Keratinocyte (primary cell): ENCODE results near the gene ITGA6. TPM values are rescaled to one million over a fixed set of nuclear protein-coding genes. Genes with fewer than 3 reads are reported as not detected.

Experiments used
- DNase-seq: peaks from one replicate; pipeline ENCODE4 v3.0.0-alpha.2; 2011; ENCODE audit warnings: low read depth, missing footprints, low spot score
- FAIRE-seq: peaks from 2 replicates; lab custom pipeline; 2011; peaks lifted over from hg19 to GRCh38; lab: Jason Lieb, UNC
- H2AFZ ChIP-seq: 2 replicates; pipeline ENCODE4 v1.6.0; 2012; ENCODE audit warnings: low read length, control low read depth, inconsistent platforms; ENCODE audit not compliant: control insufficient read depth
- H3K27ac ChIP-seq: 2 replicates; pipeline ENCODE4 v1.5.1; 2011; ENCODE audit warnings: low read length; ENCODE audit not compliant: control insufficient read depth, insufficient read depth
- H3K27me3 ChIP-seq: 3 replicates; pipeline ENCODE4 v1.6.0; 2011; ENCODE audit warnings: low read length; ENCODE audit not compliant: control insufficient read depth, insufficient read depth; ENCODE audit errors: extremely low read depth
- H3K36me3 ChIP-seq, 2 experiments: 2 replicates in 1 of 2; 3 replicates in 1 of 2; pipeline ENCODE4 v1.5.1; 2011; ENCODE audit warnings: low read length in 2 of 2, mild to moderate bottlenecking in 1 of 2; ENCODE audit not compliant: control insufficient read depth in 2 of 2, insufficient read depth in 2 of 2; ENCODE audit errors: extremely low read depth in 1 of 2
- H3K4me1 ChIP-seq: 3 replicates; pipeline ENCODE4 v1.5.1; 2011; ENCODE audit warnings: low read length; ENCODE audit not compliant: control insufficient read depth, insufficient read depth; ENCODE audit errors: extremely low read depth
- H3K4me2 ChIP-seq: 3 replicates; pipeline ENCODE4 v1.6.0; 2011; ENCODE audit warnings: low read depth, low read length; ENCODE audit not compliant: control insufficient read depth, insufficient read depth; ENCODE audit errors: extremely low read depth
- H3K4me3 ChIP-seq, 3 experiments: fragments of 200-600 bp in 1 of 3; sonication (generic) in 1 of 3; 2 replicates in 2 of 3; 3 replicates in 1 of 3; pipeline ENCODE4 v1.5.1; 2011 to 2016; ENCODE audit warnings: low read length in 3 of 3, mild to moderate bottlenecking in 3 of 3, control low read depth in 2 of 3, inconsistent platforms in 1 of 3, low read depth in 1 of 3, mixed read lengths in 1 of 3, mixed run types in 1 of 3, moderate library complexity in 1 of 3; ENCODE audit not compliant: control insufficient read depth in 2 of 3, insufficient read depth in 2 of 3; ENCODE audit errors: extremely low read depth in 1 of 3
- H3K79me2 ChIP-seq: 2 replicates; pipeline ENCODE4 v1.6.0; 2012; ENCODE audit warnings: low read length; ENCODE audit not compliant: control insufficient read depth, insufficient read depth
- H3K9ac ChIP-seq: 3 replicates; pipeline ENCODE4 v1.6.0; 2011; ENCODE audit warnings: low read length; ENCODE audit not compliant: control insufficient read depth, insufficient read depth; ENCODE audit errors: extremely low read depth
- H3K9me1 ChIP-seq: 3 replicates; pipeline ENCODE4 v1.6.0; 2011; ENCODE audit warnings: low read length; ENCODE audit not compliant: control insufficient read depth, insufficient read depth; ENCODE audit errors: extremely low read depth
- H3K9me3 ChIP-seq: 2 replicates; pipeline ENCODE4 v1.5.1; 2012; ENCODE audit warnings: low read depth, low read length; ENCODE audit not compliant: control insufficient read depth
- H4K20me1 ChIP-seq: 3 replicates; pipeline ENCODE4 v1.6.0; 2011; ENCODE audit warnings: low read length; ENCODE audit not compliant: control insufficient read depth, insufficient read depth; ENCODE audit errors: extremely low read depth
- CTCF ChIP-seq, 3 experiments: IDR thresholded peaks in 1 of 3; conservative IDR thresholded peaks in 1 of 3; optimal IDR thresholded peaks in 1 of 3; 2 replicates in 2 of 3; 3 replicates in 1 of 3; pipeline versions ENCODE3 to v1.5.1; 2011; ENCODE audit warnings: low read length in 3 of 3, mild to moderate bottlenecking in 3 of 3, moderate library complexity in 2 of 3, control low read depth in 1 of 3, inconsistent platforms in 1 of 3; ENCODE audit not compliant: insufficient read depth in 2 of 3; ENCODE audit errors: extremely low read depth in 1 of 3
- EZH2 ChIP-seq: IDR thresholded peaks from one replicate; pipeline ENCODE4 v1.6.1; 2012; ENCODE audit warnings: inconsistent platforms, mild to moderate bottlenecking, low read length, moderate library complexity
- dilution Hi-C: fragments of 300-500 bp; cut with MboI; formaldehyde crosslinking; loops from one replicate; pipeline ENCODE4 v1.7.0; 2020; ENCODE audit warnings: low sequenced_read_pairs; ENCODE audit not compliant: extremely low pct_ligation_motif_present
- polyA plus RNA-seq, 5 experiments: library from polyadenylated mRNA; depleted of rRNA in 3 of 5; stranded (reverse) in 3 of 5; stranded (forward) in 1 of 5; unstranded in 1 of 5; fragments of >200 nt; gene quantifications; 1 replicate in 1 of 5; 2 replicates in 3 of 5; 3 replicates in 1 of 5; pipeline versions ENCODE4 v1.2.1 to v1.2.3, GENCODE V29; 2011 to 2012; ENCODE audit warnings: missing spikeins in 2 of 5, low read depth in 1 of 5, low replicate concordance in 1 of 5

Gene ITGA6
- polyA plus RNA-seq, 1 donor (not counting 4 experiments of a cell fraction or from before 2014, with no cell fraction given) = 441 TPM

- peaks cover 6 to 54% of the 10 kb centered on the region in 2 experiments for H3K36me3 ChIP-seq
- H3K27ac ChIP-seq = peak overlapping the region; percentile 99
- DNase-seq (no peak), FAIRE-seq (no peak)
- peaks cover 2% of the 10 kb centered on the region for H3K9me1 ChIP-seq
- dilution Hi-C loops = no loop called here
- peaks cover 20% of the 10 kb centered on the region for H4K20me1 ChIP-seq
- TF ChIP-seq EZH2 (no peak), CTCF (optimal IDR thresholded peaks at IDR 0.05 in 1 of 3, IDR thresholded peaks at IDR 0.05 in 1 of 3, conservative IDR thresholded peaks at IDR 0.05 in 1 of 3; ENCODE audit: extremely low read depth in 1 of 3, insufficient read depth in 2 of 3, low read length in 3 of 3) (no peak)
- peaks cover 97% of the 10 kb centered on the region for H3K79me2 ChIP-seq
- no peaks in the 10 kb centered on the region for H3K9me3 ChIP-seq
- no peak overlapping the region for H2AFZ ChIP-seq
- no peaks in the 10 kb centered on the region for H3K27me3 ChIP-seq
- peak overlapping the region in 1 of 3 experiments; percentile 24 for H3K4me3 ChIP-seq
- peak overlapping the region; percentile 51 for H3K9ac ChIP-seq
- peak overlapping the region; percentile 42 for H3K4me2 ChIP-seq
- H3K4me1 ChIP-seq = peaks cover 95% of the 10 kb centered on the region
These were observed 8.2 kb downstream of the ITGA6 start for GRCh38 chr2:172435606-172435911.

- Histone ChIP-seq H3K9me3 (no peaks in the 10 kb centered on the region), H3K27me3 (no peaks in the 10 kb centered on the region), H3K36me3 (peaks cover 6 to 47% of the 10 kb centered on the region in 2 experiments), H3K79me2 (peaks cover 92% of the 10 kb centered on the region), H3K4me3 (peak overlapping the region in 2 of 3 experiments; percentile 22 to 50), H3K9ac (peak overlapping the region; percentile 82), H4K20me1 (peaks cover 15% of the 10 kb centered on the region), H3K27ac (peak overlapping the region; percentile 99), H2AFZ (no peak overlapping the region), H3K4me2 (peak overlapping the region; percentile 84), H3K4me1 (peaks cover 98% of the 10 kb centered on the region), H3K9me1 (no peaks in the 10 kb centered on the region)
- TF ChIP-seq EZH2 (no peak), CTCF (optimal IDR thresholded peaks at IDR 0.05 in 1 of 3, IDR thresholded peaks at IDR 0.05 in 1 of 3, conservative IDR thresholded peaks at IDR 0.05 in 1 of 3; ENCODE audit: extremely low read depth in 1 of 3, insufficient read depth in 2 of 3, low read length in 3 of 3) (no peak)
- peak; percentile 93 for FAIRE-seq
- peak; percentile 91 for DNase-seq
- dilution Hi-C loops = no loop called here
These were observed 9.5 kb downstream of the ITGA6 start for GRCh38 chr2:172436889-172437288.
